A549 (cell line): ENCODE measurements around the gene ALG12. TPM values are rescaled to one million over a fixed set of nuclear protein-coding genes. Genes with fewer than 3 reads are reported as not detected.

Experiments
- ATAC-seq, 2 experiments: fragments of 200-7000 bp in 1 of 2; fragments of >200 bp in 1 of 2; cut with Nextera tagmentation in 1 of 2; cut with Tn5 transposase in 1 of 2; 3 replicates each; pipeline versions ENCODE4 v1.8.0 to v1.9.1; 2018 to 2020; ENCODE audit warnings: mild to moderate bottlenecking in 1 of 2, moderate library complexity in 1 of 2
- CTCF ChIA-PET: fragments of 300-600 bp; sonication (Branson Sonifier 250); formaldehyde crosslinking; extraction: SDS; loops from one replicate; lab custom pipeline; 2021; ENCODE audit warnings: antibody characterized with exemption, inconsistent platforms; lab: Yijun Ruan, JAX
- POLR2A ChIA-PET: fragments of 350-600 bp; formaldehyde crosslinking; extraction: SDS; loops from one replicate; lab custom pipeline; 2021; ENCODE audit warnings: antibody characterized with exemption, inconsistent platforms; lab: Yijun Ruan, JAX
- DNase-seq, 2 experiments: peaks; one replicate each; pipeline versions ENCODE4 v3.0.0 to v3.0.0-alpha.2; 2011 to 2016; ENCODE audit warnings: low read depth in 1 of 2, low spot score in 1 of 2
- FAIRE-seq: peaks from 2 replicates; lab custom pipeline; 2011; peaks lifted over from hg19 to GRCh38; lab: Jason Lieb, UNC
- H3K27ac ChIP-seq, 2 experiments: fragments of >200 bp; sonication (Bioruptor Twin); formaldehyde crosslinking; 3 replicates each; pipeline ENCODE4 v1.5.1; 2016 to 2017
- H3K4me1 ChIP-seq: fragments of >200 bp; sonication (Bioruptor Twin); formaldehyde crosslinking; 3 replicates; pipeline ENCODE4 v1.6.1; 2016
- H3K4me2 ChIP-seq: fragments of >200 bp; sonication (Bioruptor Twin); formaldehyde crosslinking; 3 replicates; pipeline ENCODE4 v1.6.1; 2016
- H3K4me3 ChIP-seq: fragments of >200 bp; sonication (Bioruptor Twin); formaldehyde crosslinking; 3 replicates; pipeline ENCODE4 v1.5.1; 2016
- H3K9me3 ChIP-seq: fragments of >200 bp; sonication (Bioruptor Twin); formaldehyde crosslinking; 3 replicates; pipeline ENCODE4 v1.6.1; 2016
- BHLHE40 ChIP-seq: IDR thresholded peaks from 2 replicates; pipeline ENCODE4 v1.6.1; 2012; ENCODE audit warnings: low read depth, low read length, inconsistent platforms
- CBX8 ChIP-seq: fragments of 200-600 bp; sonication (generic); IDR thresholded peaks from 2 replicates; pipeline ENCODE4 v1.6.1; 2016
- CEBPB ChIP-seq, 2 experiments: fragments of >200 bp in 1 of 2; sonication (Bioruptor Twin) in 1 of 2; formaldehyde crosslinking in 1 of 2; IDR thresholded peaks; 2 replicates each; pipeline ENCODE4 v1.6.1; 2012 to 2016
- ESRRA ChIP-seq: fragments of 150-350 bp; IDR thresholded peaks from 2 replicates; pipeline ENCODE4 v1.6.1; 2014; ENCODE audit warnings: mild to moderate bottlenecking, low read length, borderline replicate concordance
- GATA3 ChIP-seq: IDR thresholded peaks from 2 replicates; pipeline ENCODE4 v1.6.1; 2012; ENCODE audit warnings: borderline replicate concordance
- HEYL ChIP-seq: fragments of 250-450 bp; sonication (Bioruptor Pico); IDR thresholded peaks from 2 replicates; pipeline ENCODE4 v1.8.0; 2021; ENCODE audit warnings: mild to moderate bottlenecking, moderate library complexity
- HOXA7 ChIP-seq: fragments of 250-450 bp; sonication (Bioruptor Pico); IDR thresholded peaks from 2 replicates; pipeline ENCODE4 v1.5.0; 2020; ENCODE audit warnings: mild to moderate bottlenecking, moderate library complexity
- HOXB13 ChIP-seq: fragments of 250-450 bp; sonication (Bioruptor Pico); IDR thresholded peaks from 2 replicates; pipeline ENCODE4 v1.5.0; 2020; ENCODE audit warnings: low read depth, mild to moderate bottlenecking, moderate library complexity
- JUN ChIP-seq, 2 experiments: fragments of >200 bp; sonication (Bioruptor Twin); formaldehyde crosslinking; IDR thresholded peaks; 2 replicates in 1 of 2; 3 replicates in 1 of 2; pipeline ENCODE4 v1.6.1; 2016 to 2017
- JUNB ChIP-seq: fragments of >200 bp; sonication (Bioruptor Twin); formaldehyde crosslinking; IDR thresholded peaks from 2 replicates; pipeline ENCODE4 v1.6.1; 2016
- KDM1A ChIP-seq: fragments of 200-600 bp; sonication (generic); IDR thresholded peaks from 2 replicates; pipeline ENCODE4 v1.6.1; 2016; ENCODE audit warnings: low read depth, mild to moderate bottlenecking
- KDM5A ChIP-seq: fragments of 200-600 bp; sonication (generic); IDR thresholded peaks from 2 replicates; pipeline ENCODE4 v1.6.1; 2016; ENCODE audit warnings: antibody characterized with exemption, mild to moderate bottlenecking
- MAZ ChIP-seq: fragments of 150-350 bp; IDR thresholded peaks from 2 replicates; pipeline ENCODE4 v1.6.1; 2014; ENCODE audit warnings: antibody characterized with exemption, low read depth, low read length, borderline replicate concordance
- MYC ChIP-seq: IDR thresholded peaks from 2 replicates; pipeline ENCODE4 v1.6.1; 2012; ENCODE audit warnings: mild to moderate bottlenecking, inconsistent platforms, low read length, improper control_type of control experiment, borderline replicate concordance
- PHF8 ChIP-seq: fragments of 200-600 bp; sonication (generic); IDR thresholded peaks from 2 replicates; pipeline ENCODE4 v1.6.1; 2016; ENCODE audit warnings: low read depth, mild to moderate bottlenecking, antibody characterized with exemption, moderate library complexity, borderline replicate concordance
- POLR2A ChIP-seq: IDR thresholded peaks from 2 replicates; pipeline ENCODE4 v1.6.1; 2012; ENCODE audit warnings: mild to moderate bottlenecking, low read length
- POLR2AphosphoS2 ChIP-seq: conservative IDR thresholded peaks from 2 replicates; pipeline ENCODE4 v1.6.1; 2012; ENCODE audit warnings: low read length, improper control_type of control experiment, inconsistent platforms
- RAD21 ChIP-seq, 2 experiments: fragments of >200 bp in 1 of 2; sonication (Bioruptor Twin) in 1 of 2; formaldehyde crosslinking in 1 of 2; IDR thresholded peaks in 1 of 2; conservative IDR thresholded peaks in 1 of 2; 2 replicates in 1 of 2; 3 replicates in 1 of 2; pipeline ENCODE4 v1.6.1; 2012 to 2018; ENCODE audit warnings: inconsistent platforms in 1 of 2
- RFX5 ChIP-seq: fragments of 450-650 bp; IDR thresholded peaks from 2 replicates; pipeline ENCODE4 v1.7.1; 2014; ENCODE audit warnings: antibody characterized with exemption, mild to moderate bottlenecking, moderate library complexity
- SMC3 ChIP-seq: fragments of >200 bp; sonication (Bioruptor Twin); formaldehyde crosslinking; IDR thresholded peaks from 3 replicates; pipeline ENCODE4 v1.6.1; 2018; ENCODE audit warnings: inconsistent platforms
- SREBF2 ChIP-seq: fragments of 450-650 bp; IDR thresholded peaks from 2 replicates; pipeline ENCODE4 v1.6.1; 2014; ENCODE audit warnings: mild to moderate bottlenecking, moderate library complexity
- TFCP2L1 ChIP-seq: fragments of 250-450 bp; sonication (Bioruptor Pico); IDR thresholded peaks from 2 replicates; pipeline ENCODE4 v1.5.0; 2021; ENCODE audit warnings: mild to moderate bottlenecking
- TP53 ChIP-seq: fragments of 250-450 bp; sonication (Bioruptor Pico); IDR thresholded peaks from 2 replicates; pipeline ENCODE4 v1.5.0; 2021; ENCODE audit warnings: mild to moderate bottlenecking, moderate library complexity
- ZC3H11A ChIP-seq: fragments of 450-650 bp; IDR thresholded peaks from 2 replicates; pipeline ENCODE4 v1.6.1; 2014; ENCODE audit warnings: antibody characterized with exemption, mild to moderate bottlenecking
- WGBS: methylation state at CpG from one replicate; pipeline ENCODE4 v1.1.6; 2017; ENCODE audit errors: missing lambda C conversion rate; 5-methylcytosine and 5-hydroxymethylcytosine counted together
- polyA minus RNA-seq: library from RNA; depleted of rRNA, polyadenylated mRNA; stranded (reverse); fragments of >200 nt; gene quantifications from 2 replicates; pipeline ENCODE4 v1.2.3, GENCODE V29; 2011; rRNA and poly(A)+ RNA removed
- polyA plus RNA-seq, 4 experiments: library from polyadenylated mRNA; depleted of rRNA in 3 of 4; stranded (reverse); fragments of >200 nt; fragmentation: RNase III in 1 of 4; extraction: RNeasy Plus Mini Kit Qiagen cat#74134 plus additional on column Dnase treatment in 1 of 4; gene quantifications; 2 replicates in 3 of 4; 3 replicates in 1 of 4; pipeline ENCODE4 v1.2.3, GENCODE V29; 2011 to 2017
- TF ChIP-seq, protein P1 (sequence below): fragments of 450-650 bp; IDR thresholded peaks from 2 replicates; pipeline ENCODE4 v1.6.1; 2014; ENCODE audit warnings: antibody characterized with exemption
- TF ChIP-seq, protein P2 (sequence below): fragments of 200-600 bp; sonication (generic); IDR thresholded peaks from 2 replicates; pipeline ENCODE4 v1.6.1; 2016; ENCODE audit warnings: antibody characterized with exemption, mild to moderate bottlenecking, moderate library complexity
- TF ChIP-seq, protein P3 (sequence below): IDR thresholded peaks from 2 replicates; pipeline ENCODE4 v1.6.1; 2012
- TF ChIP-seq, protein P4 (sequence below): fragments of >200 bp; sonication (Bioruptor Twin); formaldehyde crosslinking; IDR thresholded peaks from 3 replicates; pipeline ENCODE4 v1.6.1; 2016
- TF ChIP-seq, protein P5 (sequence below): fragments of 250-450 bp; sonication (Bioruptor Pico); IDR thresholded peaks from 2 replicates; pipeline ENCODE4 v1.5.0; 2020; ENCODE audit warnings: low read depth, mild to moderate bottlenecking, moderate library complexity

The ALG12 gene
- polyA plus RNA-seq (2011; rRNA removed) (4.4 and 5.2 TPM in 2 replicates), polyA plus RNA-seq (2017; fragmentation: RNase III; extraction: RNeasy Plus Mini Kit Qiagen cat#74134 plus additional on column Dnase treatment) (6.3 to 9.0 TPM (median 7.7 TPM) in 3 replicates), polyA minus RNA-seq (5.8 and 8.2 TPM in 2 replicates)
- polyA plus RNA-seq (2012; cell fraction: cytosol; rRNA removed), result 8.9 and 13.6 TPM in 2 replicates
- 16.7 and 19.5 TPM in 2 replicates for polyA plus RNA-seq (2012; cell fraction: nucleus; rRNA removed)

DNA sequence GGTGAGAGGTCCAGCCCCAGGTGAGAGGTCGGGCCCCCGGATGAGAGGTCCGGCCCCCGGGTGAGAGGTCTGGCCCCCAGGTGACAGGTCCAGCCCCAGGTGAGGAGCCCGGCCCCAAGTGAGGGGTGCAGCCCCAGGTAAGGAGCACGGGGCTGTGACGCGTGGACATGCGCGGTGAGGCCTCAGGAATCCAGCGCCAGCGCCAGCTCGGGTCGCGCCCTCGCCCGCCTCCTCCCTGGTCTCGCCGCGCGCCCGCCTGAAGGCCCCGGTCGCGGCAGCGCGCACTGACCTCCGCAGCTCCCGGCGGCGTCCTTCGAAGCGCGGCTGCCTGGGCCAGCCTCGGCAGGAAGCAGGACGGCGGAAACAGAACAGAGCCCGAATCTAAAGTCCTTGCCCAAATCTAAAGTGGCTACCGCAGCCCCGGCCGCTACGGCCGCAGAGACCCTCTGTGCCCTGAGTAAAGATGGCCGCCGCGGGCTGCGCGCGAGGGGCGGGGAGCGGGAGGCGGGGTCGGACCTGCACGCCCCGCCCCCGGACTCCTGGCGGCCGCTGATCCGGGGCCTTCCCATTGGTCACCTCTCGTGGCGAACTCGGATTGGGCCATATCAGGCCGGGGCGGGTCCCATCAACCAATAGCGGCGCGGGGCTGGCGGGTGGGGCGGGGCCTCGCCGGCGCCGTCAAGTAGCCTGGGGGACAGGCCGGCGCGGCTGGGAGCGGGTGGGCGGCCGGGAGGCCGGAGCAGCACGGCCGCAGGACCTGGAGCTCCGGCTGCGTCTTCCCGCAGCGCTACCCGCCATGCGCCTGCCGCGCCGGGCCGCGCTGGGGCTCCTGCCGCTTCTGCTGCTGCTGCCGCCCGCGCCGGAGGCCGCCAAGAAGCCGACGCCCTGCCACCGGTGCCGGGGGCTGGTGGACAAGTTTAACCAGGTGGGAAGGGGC is at the start of gene ALG12, which contains the start of gene CRELD2:
Gene ALG12 (minus strand): TSS at position 465 of the 937 bp plus-strand sequence. CDS start 4,673 bp downstream, outside the sequence.
Gene CRELD2 (plus strand): TSS at position 661 of the 937 bp plus-strand sequence. CDS start 136 bp downstream, at position 797.
- no CpG with 5 or more reads among the region's 103 CpGs for WGBS
- TF ChIP-seq ZC3H11A (no peak), JUNB (no peak), POLR2AphosphoS2 (no peak), HEYL (CRISPR knock-in tag) (no peak), KDM5A (no peak), TP53 (CRISPR knock-in tag) (no peak), MYC (no peak; the same call in 1 of the 2 replicates), MAZ (0 out of 2 replicates have a peak, but pooled peaks have one; percentile 18), PHF8 (peak; percentile 65; the same call in 1 of the 2 replicates), KDM1A (no peak), JUN (IDR thresholded peaks at IDR 0.05) (peak in 1 of 2 experiments; percentile 45; a peak in 1 of 5 replicates), ESRRA (no peak), HOXA7 (CRISPR knock-in tag) (no peak), RFX5 (peak; percentile 46; the same call in 1 of the 2 replicates), RAD21 (conservative IDR thresholded peaks at IDR 0.05 in 1 of 2, IDR thresholded peaks at IDR 0.05 in 1 of 2) (no peak), BHLHE40 (no peak), SMC3 (no peak), GATA3 (no peak), SREBF2 (no peak), CBX8 (no peak), POLR2A (peak; percentile 84), CEBPB (IDR thresholded peaks at IDR 0.05) (no peak), HOXB13 (CRISPR knock-in tag) (no peak), TFCP2L1 (CRISPR knock-in tag) (no peak)
- TF ChIP-seq, protein P1, sequence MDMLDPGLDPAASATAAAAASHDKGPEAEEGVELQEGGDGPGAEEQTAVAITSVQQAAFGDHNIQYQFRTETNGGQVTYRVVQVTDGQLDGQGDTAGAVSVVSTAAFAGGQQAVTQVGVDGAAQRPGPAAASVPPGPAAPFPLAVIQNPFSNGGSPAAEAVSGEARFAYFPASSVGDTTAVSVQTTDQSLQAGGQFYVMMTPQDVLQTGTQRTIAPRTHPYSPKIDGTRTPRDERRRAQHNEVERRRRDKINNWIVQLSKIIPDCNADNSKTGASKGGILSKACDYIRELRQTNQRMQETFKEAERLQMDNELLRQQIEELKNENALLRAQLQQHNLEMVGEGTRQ, result no peak
- TF ChIP-seq, protein P2, sequence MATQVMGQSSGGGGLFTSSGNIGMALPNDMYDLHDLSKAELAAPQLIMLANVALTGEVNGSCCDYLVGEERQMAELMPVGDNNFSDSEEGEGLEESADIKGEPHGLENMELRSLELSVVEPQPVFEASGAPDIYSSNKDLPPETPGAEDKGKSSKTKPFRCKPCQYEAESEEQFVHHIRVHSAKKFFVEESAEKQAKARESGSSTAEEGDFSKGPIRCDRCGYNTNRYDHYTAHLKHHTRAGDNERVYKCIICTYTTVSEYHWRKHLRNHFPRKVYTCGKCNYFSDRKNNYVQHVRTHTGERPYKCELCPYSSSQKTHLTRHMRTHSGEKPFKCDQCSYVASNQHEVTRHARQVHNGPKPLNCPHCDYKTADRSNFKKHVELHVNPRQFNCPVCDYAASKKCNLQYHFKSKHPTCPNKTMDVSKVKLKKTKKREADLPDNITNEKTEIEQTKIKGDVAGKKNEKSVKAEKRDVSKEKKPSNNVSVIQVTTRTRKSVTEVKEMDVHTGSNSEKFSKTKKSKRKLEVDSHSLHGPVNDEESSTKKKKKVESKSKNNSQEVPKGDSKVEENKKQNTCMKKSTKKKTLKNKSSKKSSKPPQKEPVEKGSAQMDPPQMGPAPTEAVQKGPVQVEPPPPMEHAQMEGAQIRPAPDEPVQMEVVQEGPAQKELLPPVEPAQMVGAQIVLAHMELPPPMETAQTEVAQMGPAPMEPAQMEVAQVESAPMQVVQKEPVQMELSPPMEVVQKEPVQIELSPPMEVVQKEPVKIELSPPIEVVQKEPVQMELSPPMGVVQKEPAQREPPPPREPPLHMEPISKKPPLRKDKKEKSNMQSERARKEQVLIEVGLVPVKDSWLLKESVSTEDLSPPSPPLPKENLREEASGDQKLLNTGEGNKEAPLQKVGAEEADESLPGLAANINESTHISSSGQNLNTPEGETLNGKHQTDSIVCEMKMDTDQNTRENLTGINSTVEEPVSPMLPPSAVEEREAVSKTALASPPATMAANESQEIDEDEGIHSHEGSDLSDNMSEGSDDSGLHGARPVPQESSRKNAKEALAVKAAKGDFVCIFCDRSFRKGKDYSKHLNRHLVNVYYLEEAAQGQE, result no peak
- TF ChIP-seq, protein P3, sequence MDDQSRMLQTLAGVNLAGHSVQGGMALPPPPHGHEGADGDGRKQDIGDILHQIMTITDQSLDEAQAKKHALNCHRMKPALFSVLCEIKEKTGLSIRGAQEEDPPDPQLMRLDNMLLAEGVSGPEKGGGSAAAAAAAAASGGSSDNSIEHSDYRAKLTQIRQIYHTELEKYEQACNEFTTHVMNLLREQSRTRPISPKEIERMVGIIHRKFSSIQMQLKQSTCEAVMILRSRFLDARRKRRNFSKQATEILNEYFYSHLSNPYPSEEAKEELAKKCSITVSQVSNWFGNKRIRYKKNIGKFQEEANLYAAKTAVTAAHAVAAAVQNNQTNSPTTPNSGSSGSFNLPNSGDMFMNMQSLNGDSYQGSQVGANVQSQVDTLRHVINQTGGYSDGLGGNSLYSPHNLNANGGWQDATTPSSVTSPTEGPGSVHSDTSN, result no peak
- TF ChIP-seq, protein P4, sequence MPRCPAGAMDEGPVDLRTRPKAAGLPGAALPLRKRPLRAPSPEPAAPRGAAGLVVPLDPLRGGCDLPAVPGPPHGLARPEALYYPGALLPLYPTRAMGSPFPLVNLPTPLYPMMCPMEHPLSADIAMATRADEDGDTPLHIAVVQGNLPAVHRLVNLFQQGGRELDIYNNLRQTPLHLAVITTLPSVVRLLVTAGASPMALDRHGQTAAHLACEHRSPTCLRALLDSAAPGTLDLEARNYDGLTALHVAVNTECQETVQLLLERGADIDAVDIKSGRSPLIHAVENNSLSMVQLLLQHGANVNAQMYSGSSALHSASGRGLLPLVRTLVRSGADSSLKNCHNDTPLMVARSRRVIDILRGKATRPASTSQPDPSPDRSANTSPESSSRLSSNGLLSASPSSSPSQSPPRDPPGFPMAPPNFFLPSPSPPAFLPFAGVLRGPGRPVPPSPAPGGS, result no peak
- TF ChIP-seq, protein P5, sequence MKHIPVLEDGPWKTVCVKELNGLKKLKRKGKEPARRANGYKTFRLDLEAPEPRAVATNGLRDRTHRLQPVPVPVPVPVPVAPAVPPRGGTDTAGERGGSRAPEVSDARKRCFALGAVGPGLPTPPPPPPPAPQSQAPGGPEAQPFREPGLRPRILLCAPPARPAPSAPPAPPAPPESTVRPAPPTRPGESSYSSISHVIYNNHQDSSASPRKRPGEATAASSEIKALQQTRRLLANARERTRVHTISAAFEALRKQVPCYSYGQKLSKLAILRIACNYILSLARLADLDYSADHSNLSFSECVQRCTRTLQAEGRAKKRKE, result no peak
- Histone ChIP-seq H3K4me2 (peak within 1 kb of the TSS; percentile 95), H3K4me3 (peak within 1 kb of the TSS; percentile 87), H3K27ac (peak within 1 kb of the TSS; percentile 88 to 97), H3K9me3 (no peaks in the 10 kb centered on the region), H3K4me1 (peaks cover 5% of the 10 kb centered on the region; the same call in 1 of the 3 replicates)
- ChIA-PET POLR2A (interaction anchor here (0.9 kb wide), 1 partner anchor 112 kb away, joined by 3 read pairs; no protein-coding TSS in a partner anchor), CTCF (no interaction called here)
- no peak for FAIRE-seq
- peak; percentile 95 to 99 for ATAC-seq
- peak; percentile 87 to 94 for DNase-seq
